ENCODE results near the gene DCXR. TPM values are rescaled to one million over a fixed set of nuclear protein-coding genes. Genes with fewer than 3 reads are reported as not detected.

The DCXR gene
- total and polyA plus RNA-seq, 2 of the 13 experiments (the other 11 are each of a cell fraction or from before 2014, with no cell fraction given): 287 to 311 TPM

DNA sequence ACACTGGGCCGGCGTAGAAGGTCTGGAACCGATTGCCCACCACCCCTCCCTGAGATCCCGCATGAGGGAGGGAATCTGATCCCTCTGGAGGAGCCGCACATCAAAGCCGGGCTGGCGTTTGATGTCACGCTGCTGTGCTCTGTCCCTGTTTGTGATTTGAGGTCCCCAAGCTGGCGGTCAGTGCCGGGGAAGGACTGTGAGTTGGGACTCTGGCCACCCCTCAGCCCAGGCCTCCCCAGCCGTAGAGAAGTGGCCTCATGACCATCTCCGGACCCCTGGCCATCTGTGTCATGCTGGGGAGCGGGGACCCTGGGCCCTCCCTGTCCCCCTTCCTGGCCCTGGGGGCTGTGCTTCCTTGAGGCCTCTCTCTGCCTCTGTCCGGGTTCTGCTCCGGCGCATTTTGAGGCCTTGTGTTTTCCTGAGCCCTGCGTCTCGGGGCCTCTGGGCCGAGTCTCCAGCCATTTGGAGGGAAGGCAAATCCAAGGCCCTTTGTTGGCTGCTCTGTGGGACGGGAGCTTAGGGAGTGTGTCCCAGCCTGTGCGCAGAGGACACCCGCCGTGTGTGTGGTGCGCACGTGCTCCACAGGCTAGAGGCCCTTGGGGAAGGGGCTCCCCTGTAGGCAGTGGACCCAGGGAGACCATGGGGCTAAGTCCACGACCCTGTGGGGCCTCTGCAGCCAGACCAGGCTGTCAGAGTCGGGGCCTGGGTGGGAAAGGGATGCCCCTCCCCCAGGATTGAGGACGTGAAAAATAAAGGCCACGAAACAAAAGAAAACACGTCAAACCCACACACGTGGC is 45.0 kb downstream of the DCXR start (continued):
- TF ChIP-seq ZSCAN29 (CRISPR knock-in tag; conservative IDR thresholded peaks at IDR 0.05): peak; percentile 89; the same call in 1 of the 2 replicates
- peak; percentile 54; the same call in 1 of the 2 replicates for TF ChIP-seq ZNF256 (CRISPR knock-in tag; conservative IDR thresholded peaks at IDR 0.05)
- TF ChIP-seq ZNF615 (CRISPR knock-in tag; IDR thresholded peaks at IDR 0.05; ENCODE audit: borderline replicate concordance): peak; percentile 97; the same call in 1 of the 2 replicates
- peak; percentile 97 for TF ChIP-seq ZNF296 (CRISPR knock-in tag; conservative IDR thresholded peaks at IDR 0.05)
- peak; percentile 87; the same call in 1 of the 2 replicates for TF ChIP-seq RFXAP (CRISPR knock-in tag; IDR thresholded peaks at IDR 0.05; ENCODE audit: borderline replicate concordance)
- peak; percentile 75 for TF ChIP-seq ZKSCAN8 (CRISPR knock-in tag; IDR thresholded peaks at IDR 0.05; ENCODE audit: borderline replicate concordance)
- TF ChIP-seq, protein P1, sequence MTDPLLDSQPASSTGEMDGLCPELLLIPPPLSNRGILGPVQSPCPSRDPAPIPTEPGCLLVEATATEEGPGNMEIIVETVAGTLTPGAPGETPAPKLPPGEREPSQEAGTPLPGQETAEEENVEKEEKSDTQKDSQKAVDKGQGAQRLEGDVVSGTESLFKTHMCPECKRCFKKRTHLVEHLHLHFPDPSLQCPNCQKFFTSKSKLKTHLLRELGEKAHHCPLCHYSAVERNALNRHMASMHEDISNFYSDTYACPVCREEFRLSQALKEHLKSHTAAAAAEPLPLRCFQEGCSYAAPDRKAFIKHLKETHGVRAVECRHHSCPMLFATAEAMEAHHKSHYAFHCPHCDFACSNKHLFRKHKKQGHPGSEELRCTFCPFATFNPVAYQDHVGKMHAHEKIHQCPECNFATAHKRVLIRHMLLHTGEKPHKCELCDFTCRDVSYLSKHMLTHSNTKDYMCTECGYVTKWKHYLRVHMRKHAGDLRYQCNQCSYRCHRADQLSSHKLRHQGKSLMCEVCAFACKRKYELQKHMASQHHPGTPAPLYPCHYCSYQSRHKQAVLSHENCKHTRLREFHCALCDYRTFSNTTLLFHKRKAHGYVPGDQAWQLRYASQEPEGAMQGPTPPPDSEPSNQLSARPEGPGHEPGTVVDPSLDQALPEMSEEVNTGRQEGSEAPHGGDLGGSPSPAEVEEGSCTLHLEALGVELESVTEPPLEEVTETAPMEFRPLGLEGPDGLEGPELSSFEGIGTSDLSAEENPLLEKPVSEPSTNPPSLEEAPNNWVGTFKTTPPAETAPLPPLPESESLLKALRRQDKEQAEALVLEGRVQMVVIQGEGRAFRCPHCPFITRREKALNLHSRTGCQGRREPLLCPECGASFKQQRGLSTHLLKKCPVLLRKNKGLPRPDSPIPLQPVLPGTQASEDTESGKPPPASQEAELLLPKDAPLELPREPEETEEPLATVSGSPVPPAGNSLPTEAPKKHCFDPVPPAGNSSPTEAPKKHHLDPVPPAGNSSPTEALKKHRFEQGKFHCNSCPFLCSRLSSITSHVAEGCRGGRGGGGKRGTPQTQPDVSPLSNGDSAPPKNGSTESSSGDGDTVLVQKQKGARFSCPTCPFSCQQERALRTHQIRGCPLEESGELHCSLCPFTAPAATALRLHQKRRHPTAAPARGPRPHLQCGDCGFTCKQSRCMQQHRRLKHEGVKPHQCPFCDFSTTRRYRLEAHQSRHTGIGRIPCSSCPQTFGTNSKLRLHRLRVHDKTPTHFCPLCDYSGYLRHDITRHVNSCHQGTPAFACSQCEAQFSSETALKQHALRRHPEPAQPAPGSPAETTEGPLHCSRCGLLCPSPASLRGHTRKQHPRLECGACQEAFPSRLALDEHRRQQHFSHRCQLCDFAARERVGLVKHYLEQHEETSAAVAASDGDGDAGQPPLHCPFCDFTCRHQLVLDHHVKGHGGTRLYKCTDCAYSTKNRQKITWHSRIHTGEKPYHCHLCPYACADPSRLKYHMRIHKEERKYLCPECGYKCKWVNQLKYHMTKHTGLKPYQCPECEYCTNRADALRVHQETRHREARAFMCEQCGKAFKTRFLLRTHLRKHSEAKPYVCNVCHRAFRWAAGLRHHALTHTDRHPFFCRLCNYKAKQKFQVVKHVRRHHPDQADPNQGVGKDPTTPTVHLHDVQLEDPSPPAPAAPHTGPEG (CRISPR knock-in tag; IDR thresholded peaks at IDR 0.05): peak; percentile 85
- TF ChIP-seq PLSCR1 (CRISPR knock-in tag; IDR thresholded peaks at IDR 0.05; ENCODE audit: borderline replicate concordance): no peak; the same call in 1 of the 2 replicates
- peak; percentile 55; the same call in 1 of the 2 replicates for TF ChIP-seq FOXM1 (CRISPR knock-in tag; IDR thresholded peaks at IDR 0.05)
- no peak for TF ChIP-seq NBN (conservative IDR thresholded peaks at IDR 0.05)
- TF ChIP-seq, protein P2, sequence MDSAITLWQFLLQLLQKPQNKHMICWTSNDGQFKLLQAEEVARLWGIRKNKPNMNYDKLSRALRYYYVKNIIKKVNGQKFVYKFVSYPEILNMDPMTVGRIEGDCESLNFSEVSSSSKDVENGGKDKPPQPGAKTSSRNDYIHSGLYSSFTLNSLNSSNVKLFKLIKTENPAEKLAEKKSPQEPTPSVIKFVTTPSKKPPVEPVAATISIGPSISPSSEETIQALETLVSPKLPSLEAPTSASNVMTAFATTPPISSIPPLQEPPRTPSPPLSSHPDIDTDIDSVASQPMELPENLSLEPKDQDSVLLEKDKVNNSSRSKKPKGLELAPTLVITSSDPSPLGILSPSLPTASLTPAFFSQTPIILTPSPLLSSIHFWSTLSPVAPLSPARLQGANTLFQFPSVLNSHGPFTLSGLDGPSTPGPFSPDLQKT (CRISPR knock-in tag; IDR thresholded peaks at IDR 0.05; ENCODE audit: borderline replicate concordance): peak; percentile 19; the same call in 1 of the 2 replicates
- TF ChIP-seq CBX5 (CRISPR knock-in tag; IDR thresholded peaks at IDR 0.05; ENCODE audit: borderline replicate concordance): 0 out of 2 replicates have a peak, but pooled peaks have one; percentile 81
- TF ChIP-seq ZNF337 (CRISPR knock-in tag; IDR thresholded peaks at IDR 0.05; ENCODE audit: borderline replicate concordance, low read depth): peak; percentile 90; the same call in 1 of the 2 replicates
- TF ChIP-seq SRSF9 (IDR thresholded peaks at IDR 0.05; ENCODE audit: borderline replicate concordance, insufficient read depth, low read depth, low read length, poor library complexity, severe bottlenecking): no peak
- no peak for TF ChIP-seq ZSCAN20 (CRISPR knock-in tag; IDR thresholded peaks at IDR 0.05; ENCODE audit: borderline replicate concordance)
- TF ChIP-seq ZSCAN30 (CRISPR knock-in tag; IDR thresholded peaks at IDR 0.05): peak; percentile 88
- peak; percentile 82; the same call in 1 of the 2 replicates for TF ChIP-seq SMAD1 (CRISPR knock-in tag; IDR thresholded peaks at IDR 0.05; ENCODE audit: borderline replicate concordance, low read depth)
- TF ChIP-seq CHD4 (IDR thresholded peaks at IDR 0.05; ENCODE audit: borderline replicate concordance, low read length): no peak
- peak; percentile 63 for TF ChIP-seq ZNF644 (CRISPR knock-in tag; IDR thresholded peaks at IDR 0.05; ENCODE audit: low read depth)
